ENCODE data around the gene TAOK3. TPM values are rescaled to one million over a fixed set of nuclear protein-coding genes. Genes with fewer than 3 reads are reported as not detected.

TAOK3 gene
- polyA plus RNA-seq, 3 donors = 19.7 to 58.3 (median 44.8) TPM

DNA sequence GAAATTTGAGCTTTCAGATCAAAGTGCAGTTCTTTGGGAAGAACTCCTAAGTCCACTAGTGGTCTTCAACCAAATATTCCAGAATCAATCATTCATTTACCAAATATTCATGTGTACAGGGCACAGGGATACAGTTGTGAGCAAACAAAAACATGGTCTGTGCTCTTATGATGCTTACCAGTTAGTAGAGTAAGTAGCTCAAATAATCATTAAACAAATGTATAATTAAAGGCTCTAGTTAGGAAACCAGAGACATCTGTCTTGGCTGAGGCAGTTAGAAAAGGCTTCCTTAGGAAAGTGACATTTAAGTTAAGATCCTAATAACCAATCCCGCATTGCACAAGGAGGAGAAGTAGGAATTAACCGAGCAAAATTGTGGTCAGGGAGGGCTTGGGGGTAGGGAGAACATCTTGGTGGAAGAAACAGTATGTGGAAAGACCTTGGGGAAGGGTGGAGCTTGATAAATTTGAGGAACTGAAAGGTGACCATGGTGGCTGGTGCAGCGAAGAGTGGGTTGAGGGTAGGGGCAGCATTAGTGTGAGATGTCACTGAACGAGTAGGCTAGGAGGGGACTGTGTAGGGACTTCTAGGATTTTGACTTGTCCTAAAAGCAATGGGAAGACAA, 196.8 kb downstream of the TAOK3 start:
- Histone ChIP-seq H3K27ac (ENCODE audit: low read depth in 1 of 2, low read length in 2 of 2) (peak overlapping the region in 1 of 2 donors; percentile 70), H3K4me1 (ENCODE audit: control insufficient read depth in 1 of 2, insufficient read depth in 2 of 2, low read length in 2 of 2) (peaks cover 17 to 18% of the 10 kb centered on the region in 2 donors), H4K20me1 (ENCODE audit: insufficient read depth, low read length) (no peaks in the 10 kb centered on the region), H3K9me3 (replicated peaks in 1 of 2; ENCODE audit: control insufficient read depth in 1 of 2, insufficient read depth in 1 of 2, low read length in 2 of 2) (no peaks in the 10 kb centered on the region), H3K27me3 (ENCODE audit: control insufficient read depth in 2 of 2, insufficient read depth in 2 of 2, low read length in 2 of 2) (no peaks in the 10 kb centered on the region), H3K4me3 (replicated peaks in 1 of 3; ENCODE audit: low read depth in 2 of 3, low read length in 3 of 3) (peak overlapping the region in 1 of 3 experiments; percentile 22), H3K9ac (ENCODE audit: insufficient read depth, low read length, poor library complexity, severe bottlenecking) (no peak overlapping the region), H2AFZ (ENCODE audit: insufficient read depth, low read depth, low read length, poor library complexity, severe bottlenecking) (no peak overlapping the region), H3K79me2 (ENCODE audit: insufficient read depth, low read length) (no peaks in the 10 kb centered on the region), H3K36me3 (replicated peaks in 1 of 2; ENCODE audit: control insufficient read depth in 1 of 2, insufficient read depth in 2 of 2, low read length in 2 of 2) (peaks cover 56 to 89% of the 10 kb centered on the region in 2 donors), H3K4me2 (replicated peaks; ENCODE audit: extremely low read depth, low read length, poor library complexity, severe bottlenecking) (peak overlapping the region; percentile 54)
- Mint-ChIP-seq H3K36me3 (peaks cover 59 to 87% of the 10 kb centered on the region in 2 donors), H3K4me3 (peak overlapping the region in 1 of 2 donors; percentile 63), H3K9me3 (peaks cover 0 to 2% (median 0%) of the 10 kb centered on the region in 7 donors), H3K27ac (peak overlapping the region; percentile 3 to 82 (median 72)), H3K4me1 (peaks cover 18% of the 10 kb centered on the region), H3K27me3 (ENCODE audit: low read depth in 3 of 3) (no peaks in the 10 kb centered on the region)
- DNase-seq = peak; percentile 58 to 87 (median 63)
- intact Hi-C loops (cut with micrococcal nuclease) = loop anchor here in 1 of 2 donors (10.0 kb wide), 1 partner anchor 199 kb away; the partner anchor contains the start of genes SUDS3 and TAOK3
- 2% methylated on average over 4 of the region's 4 CpGs for WGBS (ENCODE audit: insufficient coverage)
- TF ChIP-seq, protein P1, sequence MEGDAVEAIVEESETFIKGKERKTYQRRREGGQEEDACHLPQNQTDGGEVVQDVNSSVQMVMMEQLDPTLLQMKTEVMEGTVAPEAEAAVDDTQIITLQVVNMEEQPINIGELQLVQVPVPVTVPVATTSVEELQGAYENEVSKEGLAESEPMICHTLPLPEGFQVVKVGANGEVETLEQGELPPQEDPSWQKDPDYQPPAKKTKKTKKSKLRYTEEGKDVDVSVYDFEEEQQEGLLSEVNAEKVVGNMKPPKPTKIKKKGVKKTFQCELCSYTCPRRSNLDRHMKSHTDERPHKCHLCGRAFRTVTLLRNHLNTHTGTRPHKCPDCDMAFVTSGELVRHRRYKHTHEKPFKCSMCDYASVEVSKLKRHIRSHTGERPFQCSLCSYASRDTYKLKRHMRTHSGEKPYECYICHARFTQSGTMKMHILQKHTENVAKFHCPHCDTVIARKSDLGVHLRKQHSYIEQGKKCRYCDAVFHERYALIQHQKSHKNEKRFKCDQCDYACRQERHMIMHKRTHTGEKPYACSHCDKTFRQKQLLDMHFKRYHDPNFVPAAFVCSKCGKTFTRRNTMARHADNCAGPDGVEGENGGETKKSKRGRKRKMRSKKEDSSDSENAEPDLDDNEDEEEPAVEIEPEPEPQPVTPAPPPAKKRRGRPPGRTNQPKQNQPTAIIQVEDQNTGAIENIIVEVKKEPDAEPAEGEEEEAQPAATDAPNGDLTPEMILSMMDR (IDR thresholded peaks at IDR 0.05) = no peak

DNA sequence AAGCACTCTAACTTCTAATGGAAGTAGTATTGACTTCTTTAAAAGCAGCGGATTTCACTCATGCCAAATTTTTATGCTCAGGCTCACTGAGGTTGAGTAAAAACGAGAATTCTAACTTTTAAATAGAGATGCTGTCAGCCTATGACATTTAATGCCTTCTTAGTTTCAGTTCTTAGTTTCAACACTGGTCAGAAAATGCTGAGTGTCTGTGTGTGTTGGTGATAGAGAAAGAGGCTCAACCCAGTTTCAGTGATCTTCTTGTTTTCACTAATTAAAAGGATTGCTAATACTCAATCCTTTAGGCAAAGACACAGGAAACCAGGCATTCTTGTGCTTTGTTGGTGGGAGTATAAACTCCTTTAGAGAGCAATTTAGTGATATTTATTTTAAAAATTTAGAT, 205.8 kb downstream of the TAOK3 start:
- Mint-ChIP-seq H3K36me3 (peaks cover 56 to 90% of the 10 kb centered on the region in 2 donors), H3K27ac (no peak overlapping the region)
- H3K79me2 ChIP-seq (ENCODE audit: insufficient read depth, low read length) = no peaks in the 10 kb centered on the region

More for the DNA sequence above, 205.8 kb downstream of the TAOK3 start:
- Histone ChIP-seq H3K4me1 (ENCODE audit: control insufficient read depth in 1 of 2, insufficient read depth in 2 of 2, low read length in 2 of 2) (peaks cover 0 to 6% of the 10 kb centered on the region in 2 donors), H3K9ac (ENCODE audit: insufficient read depth, low read length, poor library complexity, severe bottlenecking) (no peak overlapping the region), H3K4me2 (replicated peaks; ENCODE audit: extremely low read depth, low read length, poor library complexity, severe bottlenecking) (no peak overlapping the region), H3K4me3 (replicated peaks in 1 of 3; ENCODE audit: low read depth in 2 of 3, low read length in 3 of 3) (no peak overlapping the region), H2AFZ (ENCODE audit: insufficient read depth, low read depth, low read length, poor library complexity, severe bottlenecking) (no peak overlapping the region), H3K27ac (ENCODE audit: low read depth in 1 of 2, low read length in 2 of 2) (no peak overlapping the region), H3K36me3 (replicated peaks in 1 of 2; ENCODE audit: control insufficient read depth in 1 of 2, insufficient read depth in 2 of 2, low read length in 2 of 2) (peaks cover 61 to 89% of the 10 kb centered on the region in 2 donors), H3K9me3 (replicated peaks in 1 of 2; ENCODE audit: control insufficient read depth in 1 of 2, insufficient read depth in 1 of 2, low read length in 2 of 2) (no peaks in the 10 kb centered on the region), H3K27me3 (ENCODE audit: control insufficient read depth in 2 of 2, insufficient read depth in 2 of 2, low read length in 2 of 2) (no peaks in the 10 kb centered on the region), H4K20me1 (ENCODE audit: insufficient read depth, low read length) (peaks cover 20% of the 10 kb centered on the region)
- peaks cover 6% of the 10 kb centered on the region for H3K4me1 Mint-ChIP-seq
- no CpG with 5 or more reads among the region's 2 CpGs for WGBS (ENCODE audit: insufficient coverage)
- peaks cover 0 to 7% (median 2%) of the 10 kb centered on the region in 7 donors for H3K9me3 Mint-ChIP-seq
- DNase-seq = no peak
- TF ChIP-seq, protein P1 (IDR thresholded peaks at IDR 0.05) = no peak
- H3K4me3 Mint-ChIP-seq = no peak overlapping the region
- no peaks in the 10 kb centered on the region for H3K27me3 Mint-ChIP-seq (ENCODE audit: low read depth in 3 of 3)
- intact Hi-C loops (cut with micrococcal nuclease) = no loop called here

All from CD14-positive monocyte (primary cell).